Astrocyte (in vitro differentiated cells and primary cell): ENCODE measurements around the gene FAR1. TPM values are rescaled to one million over a fixed set of nuclear protein-coding genes. Genes with fewer than 3 reads are reported as not detected.

Experiments used
- DNase-seq: peaks from one replicate; pipeline ENCODE4 v3.0.0-alpha.2; 2010; ENCODE audit warnings: low read depth
- FAIRE-seq: peaks from 2 replicates; lab custom pipeline; 2011; peaks lifted over from hg19 to GRCh38; lab: Jason Lieb, UNC
- H2AFZ ChIP-seq: 2 replicates; pipeline ENCODE4 v1.6.0; 2012; ENCODE audit warnings: low read depth, low read length, inconsistent platforms
- H3K27ac ChIP-seq: 2 replicates; pipeline ENCODE4 v1.5.1; 2011; ENCODE audit warnings: low read depth, low read length, inconsistent platforms
- H3K27me3 ChIP-seq: 2 replicates; pipeline ENCODE4 v1.6.0; 2011; ENCODE audit warnings: low read length, inconsistent platforms; ENCODE audit not compliant: insufficient read depth
- H3K36me3 ChIP-seq: 2 replicates; pipeline ENCODE4 v1.5.1; 2011; ENCODE audit warnings: low read length, inconsistent platforms; ENCODE audit not compliant: insufficient read depth
- H3K4me1 ChIP-seq: 2 replicates; pipeline ENCODE4 v1.5.1; 2011; ENCODE audit warnings: low read length, inconsistent platforms; ENCODE audit not compliant: insufficient read depth
- H3K4me2 ChIP-seq: 2 replicates; pipeline ENCODE4 v1.6.0; 2012; ENCODE audit warnings: low read length, inconsistent platforms
- H3K4me3 ChIP-seq: 2 replicates; pipeline ENCODE4 v1.5.1; 2011; ENCODE audit warnings: low read depth, mild to moderate bottlenecking, low read length, inconsistent platforms; ENCODE audit not compliant: insufficient read depth
- H3K79me2 ChIP-seq: 2 replicates; pipeline ENCODE4 v1.6.0; 2012; ENCODE audit warnings: mild to moderate bottlenecking, low read length, inconsistent platforms; ENCODE audit not compliant: insufficient read depth
- H3K9ac ChIP-seq: 2 replicates; pipeline ENCODE4 v1.6.0; 2012; ENCODE audit warnings: mild to moderate bottlenecking, low read length, inconsistent platforms
- H3K9me3 ChIP-seq: 2 replicates; pipeline ENCODE4 v1.5.1; 2012; ENCODE audit warnings: low read depth, mild to moderate bottlenecking, low read length, inconsistent platforms; ENCODE audit not compliant: insufficient read depth
- H4K20me1 ChIP-seq: 2 replicates; pipeline ENCODE4 v1.6.0; 2012; ENCODE audit warnings: low read length, inconsistent platforms; ENCODE audit not compliant: insufficient read depth
- H3K27ac Mint-ChIP-seq: one replicate; pipeline ENCODE4 v1.8.0; 2021; ENCODE audit warnings: mild to moderate bottlenecking, mixed read lengths; ENCODE audit not compliant: unreplicated experiment
- H3K27me3 Mint-ChIP-seq: one replicate; pipeline ENCODE4 v1.8.0; 2021; ENCODE audit warnings: low read depth, mixed read lengths; ENCODE audit not compliant: unreplicated experiment
- H3K36me3 Mint-ChIP-seq: one replicate; pipeline ENCODE4 v1.8.0; 2021; ENCODE audit warnings: low read depth, mixed read lengths; ENCODE audit not compliant: unreplicated experiment
- H3K4me1 Mint-ChIP-seq: one replicate; pipeline ENCODE4 v1.8.0; 2021; ENCODE audit warnings: low read depth, mixed read lengths; ENCODE audit not compliant: unreplicated experiment
- H3K4me3 Mint-ChIP-seq: one replicate; pipeline ENCODE4 v1.8.0; 2021; ENCODE audit warnings: mild to moderate bottlenecking, moderate library complexity, mixed read lengths; ENCODE audit not compliant: unreplicated experiment
- H3K9me3 Mint-ChIP-seq: one replicate; pipeline ENCODE4 v1.8.0; 2021; ENCODE audit warnings: mild to moderate bottlenecking, mixed read lengths; ENCODE audit not compliant: unreplicated experiment
- EZH2 ChIP-seq: IDR thresholded peaks from 2 replicates; pipeline ENCODE4 v1.6.1; 2012; ENCODE audit warnings: mild to moderate bottlenecking, low read length, inconsistent platforms; ENCODE audit not compliant: insufficient read depth
- total RNA-seq: library from RNA; stranded (reverse); gene quantifications from 2 replicates; pipeline ENCODE4 v1.2.1, GENCODE V29; 2021
- TF ChIP-seq, protein P1 (sequence below): IDR thresholded peaks from 2 replicates; pipeline ENCODE4 v1.5.1; 2011; ENCODE audit warnings: low read depth, mild to moderate bottlenecking, inconsistent platforms, low read length, moderate library complexity; ENCODE audit not compliant: insufficient read depth

Gene FAR1
- total RNA-seq, 1 donor from 2014 or later, result 100 TPM

GRCh38 chr11:13699870-13700269, 31.4 kb downstream of the FAR1 start:
- Histone ChIP-seq H3K9ac (no peak overlapping the region), H3K9me3 (no peaks in the 10 kb centered on the region), H2AFZ (no peak overlapping the region), H3K36me3 (peaks cover 12% of the 10 kb centered on the region), H3K4me1 (no peaks in the 10 kb centered on the region), H3K4me2 (no peak overlapping the region), H3K79me2 (peaks cover 26% of the 10 kb centered on the region), H3K27me3 (no peaks in the 10 kb centered on the region), H3K27ac (no peak overlapping the region), H4K20me1 (peaks cover 3% of the 10 kb centered on the region), H3K4me3 (no peak overlapping the region)
- no peaks in the 10 kb centered on the region for H3K27me3 Mint-ChIP-seq
- DNase-seq (no peak), FAIRE-seq (no peak)
- H3K4me3 Mint-ChIP-seq, result no peak overlapping the region
- no peak overlapping the region for H3K27ac Mint-ChIP-seq
- peaks cover 8% of the 10 kb centered on the region for H3K4me1 Mint-ChIP-seq
- TF ChIP-seq, protein P1, sequence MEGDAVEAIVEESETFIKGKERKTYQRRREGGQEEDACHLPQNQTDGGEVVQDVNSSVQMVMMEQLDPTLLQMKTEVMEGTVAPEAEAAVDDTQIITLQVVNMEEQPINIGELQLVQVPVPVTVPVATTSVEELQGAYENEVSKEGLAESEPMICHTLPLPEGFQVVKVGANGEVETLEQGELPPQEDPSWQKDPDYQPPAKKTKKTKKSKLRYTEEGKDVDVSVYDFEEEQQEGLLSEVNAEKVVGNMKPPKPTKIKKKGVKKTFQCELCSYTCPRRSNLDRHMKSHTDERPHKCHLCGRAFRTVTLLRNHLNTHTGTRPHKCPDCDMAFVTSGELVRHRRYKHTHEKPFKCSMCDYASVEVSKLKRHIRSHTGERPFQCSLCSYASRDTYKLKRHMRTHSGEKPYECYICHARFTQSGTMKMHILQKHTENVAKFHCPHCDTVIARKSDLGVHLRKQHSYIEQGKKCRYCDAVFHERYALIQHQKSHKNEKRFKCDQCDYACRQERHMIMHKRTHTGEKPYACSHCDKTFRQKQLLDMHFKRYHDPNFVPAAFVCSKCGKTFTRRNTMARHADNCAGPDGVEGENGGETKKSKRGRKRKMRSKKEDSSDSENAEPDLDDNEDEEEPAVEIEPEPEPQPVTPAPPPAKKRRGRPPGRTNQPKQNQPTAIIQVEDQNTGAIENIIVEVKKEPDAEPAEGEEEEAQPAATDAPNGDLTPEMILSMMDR, result no peak
- TF ChIP-seq EZH2, result no peak
- H3K9me3 Mint-ChIP-seq, result no peaks in the 10 kb centered on the region
- peaks cover 20% of the 10 kb centered on the region for H3K36me3 Mint-ChIP-seq

DNA sequence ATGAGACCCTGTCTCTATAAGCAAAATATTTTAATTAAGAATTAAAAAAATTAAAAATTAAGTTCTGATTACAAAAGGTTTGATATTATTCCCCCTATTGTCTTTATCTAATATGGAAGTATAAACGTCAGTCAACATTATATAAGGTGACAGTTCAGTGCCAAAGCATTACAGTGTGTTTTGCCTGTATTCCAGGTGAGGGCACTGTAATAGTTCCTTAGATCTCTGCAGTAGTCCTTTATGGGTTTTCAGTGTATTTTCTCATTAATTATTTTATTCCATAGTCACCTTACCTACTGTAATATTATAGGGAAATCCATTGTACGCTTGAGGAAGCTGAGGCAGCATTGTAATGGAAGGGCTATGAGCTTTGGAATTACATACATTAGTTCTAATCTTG, 33.0 kb downstream of the FAR1 start:
- no peaks in the 10 kb centered on the region for H3K4me1 ChIP-seq
- Mint-ChIP-seq H3K36me3 (peaks cover 17% of the 10 kb centered on the region), H3K27me3 (no peaks in the 10 kb centered on the region), H3K4me3 (no peak overlapping the region), H3K9me3 (no peaks in the 10 kb centered on the region), H3K27ac (no peak overlapping the region), H3K4me1 (peaks cover 2% of the 10 kb centered on the region)
- peaks cover 7% of the 10 kb centered on the region for H3K36me3 ChIP-seq
- no peaks in the 10 kb centered on the region for H3K9me3 ChIP-seq
- H4K20me1 ChIP-seq, result peaks cover 3% of the 10 kb centered on the region
- no peaks in the 10 kb centered on the region for H3K27me3 ChIP-seq
- H3K9ac ChIP-seq, result no peak overlapping the region
- peaks cover 15% of the 10 kb centered on the region for H3K79me2 ChIP-seq
- TF ChIP-seq, protein P1, result no peak
- no peak for TF ChIP-seq EZH2
- no peak for FAIRE-seq
- no peak overlapping the region for H2AFZ ChIP-seq
- no peak for DNase-seq
- no peak overlapping the region for H3K4me3 ChIP-seq
- H3K4me2 ChIP-seq, result no peak overlapping the region
- no peak overlapping the region for H3K27ac ChIP-seq

- FAIRE-seq, result no peak
- Mint-ChIP-seq H3K4me3 (no peak overlapping the region), H3K27me3 (no peaks in the 10 kb centered on the region), H3K9me3 (no peaks in the 10 kb centered on the region), H3K36me3 (peaks cover 14% of the 10 kb centered on the region), H3K4me1 (peaks cover 2% of the 10 kb centered on the region), H3K27ac (no peak overlapping the region)
- DNase-seq, result no peak
- peaks cover 12% of the 10 kb centered on the region for H3K79me2 ChIP-seq
- TF ChIP-seq, protein P1, result no peak
- TF ChIP-seq EZH2, result no peak
- no peak overlapping the region for H3K4me2 ChIP-seq
- H3K9me3 ChIP-seq, result no peaks in the 10 kb centered on the region
- peaks cover 2% of the 10 kb centered on the region for H3K36me3 ChIP-seq
- H3K9ac ChIP-seq, result no peak overlapping the region
- H3K27me3 ChIP-seq, result no peaks in the 10 kb centered on the region
- H2AFZ ChIP-seq, result no peak overlapping the region
- H3K4me1 ChIP-seq, result no peaks in the 10 kb centered on the region
- H4K20me1 ChIP-seq, result peaks cover 3% of the 10 kb centered on the region
- H3K4me3 ChIP-seq, result no peak overlapping the region
- no peak overlapping the region for H3K27ac ChIP-seq
Observed at GRCh38 chr11:13702071-13702470, 33.6 kb downstream of the FAR1 start.
